ENCODE measurements around the gene TERC.

Gene TERC

GRCh38 chr3:169774186-169774585, 9.3 kb upstream of the TERC start:
- Histone ChIP-seq H3K9me3 (ENCODE audit: insufficient read depth, low read length, severe bottlenecking) (no peaks in the 10 kb centered on the region), H4K20me1 (ENCODE audit: insufficient read depth, low read length) (no peaks in the 10 kb centered on the region; the same call in 1 of the 2 replicates), H3K79me2 (ENCODE audit: insufficient read depth, low read length) (peaks cover 47% of the 10 kb centered on the region), H3K4me3 (ENCODE audit: low read depth in 1 of 2, low read length in 2 of 2) (peak overlapping the region; percentile 79 to 80; a peak in 3 of 4 replicates), H3K27ac (ENCODE audit: low read length) (peak overlapping the region; percentile 92), H2AFZ (ENCODE audit: low read depth, low read length) (no peak overlapping the region), H3K4me1 (ENCODE audit: insufficient read depth, low read length) (peaks cover 32% of the 10 kb centered on the region), H3K36me3 (ENCODE audit: insufficient read depth, low read length) (peaks cover 49% of the 10 kb centered on the region), H3K9ac (ENCODE audit: low read depth, low read length) (peak overlapping the region; percentile 87), H3K4me2 (ENCODE audit: insufficient read depth, low read length) (peak overlapping the region; percentile 78), H3K27me3 (ENCODE audit: insufficient read depth, low read length, poor library complexity) (no peaks in the 10 kb centered on the region)
- DNase-seq: no peak
- TF ChIP-seq EZH2 (IDR thresholded peaks at IDR 0.05; ENCODE audit: borderline replicate concordance, low read depth, low read length, severe bottlenecking): no peak
- no peak for TF ChIP-seq CTCF (IDR thresholded peaks at IDR 0.05; ENCODE audit: borderline replicate concordance, extremely low read depth, low read length, poor library complexity, severe bottlenecking)
- no peak for ATAC-seq (ENCODE audit: insufficient read depth, low read depth)

GRCh38 chr3:169772897-169773816, 8.3 kb upstream of the TERC start, which contains the start of gene MYNN:
Gene MYNN (plus strand): TSS chr3:169773396. CDS start chr3:169774296, 900 bp downstream.
- Histone ChIP-seq H3K4me2 (ENCODE audit: insufficient read depth, low read length) (peak within 1 kb of the TSS; percentile 78), H2AFZ (ENCODE audit: low read depth, low read length) (peak within 1 kb of the TSS; percentile 87), H3K4me1 (ENCODE audit: insufficient read depth, low read length) (peaks cover 32% of the 10 kb centered on the region), H3K27ac (ENCODE audit: low read length) (peak within 1 kb of the TSS; percentile 92), H3K36me3 (ENCODE audit: insufficient read depth, low read length) (peaks cover 38% of the 10 kb centered on the region), H3K27me3 (ENCODE audit: insufficient read depth, low read length, poor library complexity) (no peaks in the 10 kb centered on the region), H3K79me2 (ENCODE audit: insufficient read depth, low read length) (peaks cover 46% of the 10 kb centered on the region), H3K4me3 (ENCODE audit: low read depth in 1 of 2, low read length in 2 of 2) (peak within 1 kb of the TSS; percentile 79 to 80), H3K9ac (ENCODE audit: low read depth, low read length) (peak within 1 kb of the TSS; percentile 87), H3K9me3 (ENCODE audit: insufficient read depth, low read length, severe bottlenecking) (no peaks in the 10 kb centered on the region), H4K20me1 (ENCODE audit: insufficient read depth, low read length) (no peaks in the 10 kb centered on the region; the same call in 1 of the 2 replicates)
- TF ChIP-seq CTCF (IDR thresholded peaks at IDR 0.05; ENCODE audit: borderline replicate concordance, extremely low read depth, low read length, poor library complexity, severe bottlenecking): peak; percentile 39
- no peak for TF ChIP-seq EZH2 (IDR thresholded peaks at IDR 0.05; ENCODE audit: borderline replicate concordance, low read depth, low read length, severe bottlenecking)
- peak; percentile 91 for DNase-seq
- peak; percentile 85 for ATAC-seq (ENCODE audit: insufficient read depth, low read depth)

GRCh38 chr3:169772305-169772896, 7.5 kb upstream of the TERC start:
- Histone ChIP-seq H3K27me3 (ENCODE audit: insufficient read depth, low read length, poor library complexity) (no peaks in the 10 kb centered on the region), H3K4me2 (ENCODE audit: insufficient read depth, low read length) (peak overlapping the region; percentile 78), H2AFZ (ENCODE audit: low read depth, low read length) (peak overlapping the region; percentile 87), H3K4me3 (ENCODE audit: low read depth in 1 of 2, low read length in 2 of 2) (peak overlapping the region; percentile 79 to 80), H3K9ac (ENCODE audit: low read depth, low read length) (peak overlapping the region; percentile 87), H3K9me3 (ENCODE audit: insufficient read depth, low read length, severe bottlenecking) (no peaks in the 10 kb centered on the region), H3K36me3 (ENCODE audit: insufficient read depth, low read length) (peaks cover 31% of the 10 kb centered on the region), H4K20me1 (ENCODE audit: insufficient read depth, low read length) (no peaks in the 10 kb centered on the region; the same call in 1 of the 2 replicates), H3K79me2 (ENCODE audit: insufficient read depth, low read length) (peaks cover 42% of the 10 kb centered on the region), H3K4me1 (ENCODE audit: insufficient read depth, low read length) (peaks cover 32% of the 10 kb centered on the region), H3K27ac (ENCODE audit: low read length) (peak overlapping the region; percentile 92)
- DNase-seq: peak; percentile 79
- peak; percentile 44 for ATAC-seq (ENCODE audit: insufficient read depth, low read depth)
- no peak for TF ChIP-seq CTCF (IDR thresholded peaks at IDR 0.05; ENCODE audit: borderline replicate concordance, extremely low read depth, low read length, poor library complexity, severe bottlenecking)
- TF ChIP-seq EZH2 (IDR thresholded peaks at IDR 0.05; ENCODE audit: borderline replicate concordance, low read depth, low read length, severe bottlenecking): no peak
